ENCODE measurements around the gene RAD51B.

Gene RAD51B

GRCh38 chr14:67952786-67953185 is 133.2 kb downstream of the RAD51B start:
- no peaks in the 10 kb centered on the region for H3K4me1 ChIP-seq (ENCODE audit: low read length)
- no peak overlapping the region for H3K4me3 ChIP-seq (ENCODE audit: low read length)
- H3F3A ChIP-seq (ENCODE audit: insufficient read depth, low read length): no peaks in the 10 kb centered on the region
- no peaks in the 10 kb centered on the region for H3K79me2 ChIP-seq (ENCODE audit: low read length)
- no peak overlapping the region for H3K4me2 ChIP-seq (ENCODE audit: low read depth, low read length)
- no peak overlapping the region for H3K27ac ChIP-seq (ENCODE audit: low read length)
- no peaks in the 10 kb centered on the region for H3K9me2 ChIP-seq (replicated peaks; ENCODE audit: insufficient read depth, low read length)
- H4K20me1 ChIP-seq (ENCODE audit: insufficient read depth, low read length): no peaks in the 10 kb centered on the region
- no peaks in the 10 kb centered on the region for H3K27me3 ChIP-seq (replicated peaks; ENCODE audit: insufficient read depth, low read length)
- no peak overlapping the region for H3K9ac ChIP-seq (ENCODE audit: low read length)
- no peak overlapping the region for H2AFZ ChIP-seq (ENCODE audit: low read length)
- TF ChIP-seq CTCF (IDR thresholded peaks at IDR 0.05; ENCODE audit: low read length): no peak
- no peak for TF ChIP-seq EZH2 (optimal IDR thresholded peaks at IDR 0.05; ENCODE audit: low read depth, low read length)
- TF ChIP-seq EZH2phosphoT487 (IDR thresholded peaks at IDR 0.05; ENCODE audit: low read length): no peak
- no peaks in the 10 kb centered on the region for H3K36me3 ChIP-seq (replicated peaks; ENCODE audit: insufficient read depth, low read length)
- DNase-seq: no peak
- H3K9me3 ChIP-seq (replicated peaks; ENCODE audit: insufficient read depth, low read length): no peaks in the 10 kb centered on the region

GRCh38 chr14:67955261-67955660 is 135.7 kb downstream of the RAD51B start:
- H3K27me3 ChIP-seq (replicated peaks; ENCODE audit: insufficient read depth, low read length): no peaks in the 10 kb centered on the region

GRCh38 chr14:67957946-67958345 is 138.4 kb downstream of the RAD51B start:
- no peak for DNase-seq

More at GRCh38 chr14:67955261-67955660, 135.7 kb downstream of the RAD51B start:
- Histone ChIP-seq H3K36me3 (replicated peaks; ENCODE audit: insufficient read depth, low read length) (no peaks in the 10 kb centered on the region), H4K20me1 (ENCODE audit: insufficient read depth, low read length) (no peaks in the 10 kb centered on the region), H3K9ac (ENCODE audit: low read length) (no peak overlapping the region), H3K4me3 (ENCODE audit: low read length) (no peak overlapping the region), H3K27ac (ENCODE audit: low read length) (no peak overlapping the region), H3K4me1 (ENCODE audit: low read length) (no peaks in the 10 kb centered on the region), H3F3A (ENCODE audit: insufficient read depth, low read length) (no peaks in the 10 kb centered on the region), H2AFZ (ENCODE audit: low read length) (no peak overlapping the region), H3K79me2 (ENCODE audit: low read length) (no peaks in the 10 kb centered on the region), H3K4me2 (ENCODE audit: low read depth, low read length) (no peak overlapping the region), H3K9me2 (replicated peaks; ENCODE audit: insufficient read depth, low read length) (no peaks in the 10 kb centered on the region), H3K9me3 (replicated peaks; ENCODE audit: insufficient read depth, low read length) (no peaks in the 10 kb centered on the region)
- no peak for TF ChIP-seq EZH2 (optimal IDR thresholded peaks at IDR 0.05; ENCODE audit: low read depth, low read length)
- no peak for TF ChIP-seq EZH2phosphoT487 (IDR thresholded peaks at IDR 0.05; ENCODE audit: low read length)
- TF ChIP-seq CTCF (IDR thresholded peaks at IDR 0.05; ENCODE audit: low read length): no peak
- DNase-seq: no peak

More at GRCh38 chr14:67957946-67958345, 138.4 kb downstream of the RAD51B start:
- no peaks in the 10 kb centered on the region for H3K9me2 ChIP-seq (replicated peaks; ENCODE audit: insufficient read depth, low read length)
- H3K36me3 ChIP-seq (replicated peaks; ENCODE audit: insufficient read depth, low read length): no peaks in the 10 kb centered on the region
- H3K4me3 ChIP-seq (ENCODE audit: low read length): no peak overlapping the region
- no peaks in the 10 kb centered on the region for H4K20me1 ChIP-seq (ENCODE audit: insufficient read depth, low read length)
- no peaks in the 10 kb centered on the region for H3K79me2 ChIP-seq (ENCODE audit: low read length)
- no peak overlapping the region for H3K9ac ChIP-seq (ENCODE audit: low read length)
- no peak overlapping the region for H3K27ac ChIP-seq (ENCODE audit: low read length)
- H3K4me1 ChIP-seq (ENCODE audit: low read length): no peaks in the 10 kb centered on the region
- no peak for TF ChIP-seq EZH2 (optimal IDR thresholded peaks at IDR 0.05; ENCODE audit: low read depth, low read length)
- no peak for TF ChIP-seq CTCF (IDR thresholded peaks at IDR 0.05; ENCODE audit: low read length)
- TF ChIP-seq EZH2phosphoT487 (IDR thresholded peaks at IDR 0.05; ENCODE audit: low read length): no peak
- no peaks in the 10 kb centered on the region for H3F3A ChIP-seq (ENCODE audit: insufficient read depth, low read length)
- H3K4me2 ChIP-seq (ENCODE audit: low read depth, low read length): no peak overlapping the region
- H3K9me3 ChIP-seq (replicated peaks; ENCODE audit: insufficient read depth, low read length): no peaks in the 10 kb centered on the region
- no peaks in the 10 kb centered on the region for H3K27me3 ChIP-seq (replicated peaks; ENCODE audit: insufficient read depth, low read length)
- H2AFZ ChIP-seq (ENCODE audit: low read length): no peak overlapping the region
